WTC11 (cell line): Measurements from ENCODE around the gene RGS19. TPM values are rescaled to one million over a fixed set of nuclear protein-coding genes. Genes with fewer than 3 reads are reported as not detected.

Source experiments
- ATAC-seq: fragments of 200-7000 bp; cut with Tn5 transposase; 2 replicates; pipeline ENCODE4 v1.10.0; 2021; ENCODE audit warnings: mild to moderate bottlenecking, moderate library complexity
- CTCF ChIA-PET: fragments of 300-600 bp; sonication (Branson Sonifier 250); formaldehyde crosslinking; loops from one replicate; lab custom pipeline; 2021; ENCODE audit warnings: antibody characterized with exemption; lab: Charles Lee
- POLR2A ChIA-PET: fragments of 350-600 bp; sonication (Branson Sonifier 250); formaldehyde crosslinking; loops from one replicate; lab custom pipeline; 2021; ENCODE audit warnings: antibody characterized with exemption; lab: Charles Lee
- DNase-seq: peaks from one replicate; pipeline ENCODE4 v3.0.0; 2021; ENCODE audit warnings: low spot score
- H3K27ac Mint-ChIP-seq: 2 replicates; pipeline ENCODE4 v1.8.0; 2021; ENCODE audit warnings: mixed read lengths
- H3K27me3 Mint-ChIP-seq: 2 replicates; pipeline ENCODE4 v1.8.0; 2021; ENCODE audit warnings: low read depth, mild to moderate bottlenecking, moderate library complexity, mixed read lengths
- H3K36me3 Mint-ChIP-seq: 2 replicates; pipeline ENCODE4 v1.8.0; 2021; ENCODE audit warnings: mixed read lengths
- H3K4me1 Mint-ChIP-seq: 2 replicates; pipeline ENCODE4 v1.8.0; 2022; ENCODE audit warnings: mixed read lengths
- H3K4me3 Mint-ChIP-seq: 2 replicates; pipeline ENCODE4 v1.8.0; 2021; ENCODE audit warnings: mild to moderate bottlenecking, moderate library complexity, mixed read lengths
- H3K9me3 Mint-ChIP-seq: 2 replicates; pipeline ENCODE4 v1.8.0; 2021; ENCODE audit warnings: mixed read lengths
- CREB1 ChIP-seq: sonication (generic); formaldehyde crosslinking; IDR thresholded peaks from 2 replicates; pipeline ENCODE4 v1.8.0; 2023; ENCODE audit warnings: mild to moderate bottlenecking, missing genetic modification reagents
- E2F1 ChIP-seq: sonication (generic); formaldehyde crosslinking; IDR thresholded peaks from 2 replicates; pipeline ENCODE4 v1.8.0; 2022; ENCODE audit warnings: mild to moderate bottlenecking, missing genetic modification reagents
- ETV6 ChIP-seq: sonication (generic); formaldehyde crosslinking; IDR thresholded peaks from 2 replicates; pipeline ENCODE4 v1.8.1; 2022; ENCODE audit warnings: mild to moderate bottlenecking, missing genetic modification reagents
- GRHL2 ChIP-seq: fragments of 250-450 bp; sonication (Bioruptor Pico); IDR thresholded peaks from 2 replicates; pipeline ENCODE4 v1.8.0; 2022; ENCODE audit warnings: mild to moderate bottlenecking, moderate library complexity; ENCODE audit not compliant: insufficient replicate concordance, severe bottlenecking
- HMGXB4 ChIP-seq: sonication (generic); formaldehyde crosslinking; IDR thresholded peaks from 2 replicates; pipeline ENCODE4 v1.8.1; 2023; ENCODE audit warnings: mild to moderate bottlenecking, moderate library complexity, missing genetic modification reagents
- NR3C1 ChIP-seq: sonication (generic); formaldehyde crosslinking; conservative IDR thresholded peaks from 2 replicates; pipeline ENCODE4 v1.8.1; 2023; ENCODE audit warnings: low read depth, mild to moderate bottlenecking, missing genetic modification reagents
- STAT6 ChIP-seq: sonication (generic); formaldehyde crosslinking; conservative IDR thresholded peaks from 2 replicates; pipeline ENCODE4 v1.8.1; 2023; ENCODE audit warnings: mild to moderate bottlenecking, low read depth, missing genetic modification reagents, moderate library complexity
- ZNF121 ChIP-seq: sonication (generic); formaldehyde crosslinking; IDR thresholded peaks from 2 replicates; pipeline ENCODE4 v1.8.0; 2023; ENCODE audit warnings: missing genetic modification reagents
- ZNF138 ChIP-seq: sonication (generic); formaldehyde crosslinking; conservative IDR thresholded peaks from 2 replicates; pipeline ENCODE4 v1.8.1; 2022; ENCODE audit warnings: mild to moderate bottlenecking, moderate library complexity, missing genetic modification reagents
- ZNF219 ChIP-seq: sonication (generic); formaldehyde crosslinking; IDR thresholded peaks from 2 replicates; pipeline ENCODE4 v1.8.0; 2023; ENCODE audit warnings: missing genetic modification reagents, mild to moderate bottlenecking, borderline replicate concordance
- ZNF425 ChIP-seq: fragments of 250-450 bp; sonication (Bioruptor Pico); conservative IDR thresholded peaks from 2 replicates; pipeline ENCODE4 v1.9.0; 2021; ENCODE audit warnings: mild to moderate bottlenecking
- total RNA-seq: library from RNA; stranded (reverse); gene quantifications from 3 replicates; pipeline ENCODE4 v1.2.3, GENCODE V29; 2021
- TF ChIP-seq, protein P1 (sequence below): sonication (generic); formaldehyde crosslinking; IDR thresholded peaks from 2 replicates; pipeline ENCODE4 v1.8.1; 2023; ENCODE audit warnings: mild to moderate bottlenecking, missing genetic modification reagents
- TF ChIP-seq, protein P2 (sequence below): sonication (generic); formaldehyde crosslinking; IDR thresholded peaks from 2 replicates; pipeline ENCODE4 v1.8.0; 2022; ENCODE audit warnings: mild to moderate bottlenecking, missing genetic modification reagents
- TF ChIP-seq, protein P3 (sequence below): sonication (generic); formaldehyde crosslinking; IDR thresholded peaks from 2 replicates; pipeline ENCODE4 v1.8.0; 2023; ENCODE audit warnings: mild to moderate bottlenecking, missing genetic modification reagents
- TF ChIP-seq, protein P4 (sequence below): fragments of 250-450 bp; sonication (Bioruptor Pico); IDR thresholded peaks from 2 replicates; pipeline ENCODE4 v1.9.0; 2021; ENCODE audit warnings: mild to moderate bottlenecking, borderline replicate concordance

The RGS19 gene
- total RNA-seq, 1 experiment from 2014 or later, result 13.8 TPM

GRCh38 chr20:64056889-64057627, 22.3 kb downstream of the RGS19 start (continued):
- TF ChIP-seq ZNF425 (CRISPR knock-in tag) (no peak), GRHL2 (CRISPR knock-in tag) (no peak), ETV6 (CRISPR knock-in tag) (no peak), CREB1 (no peak), STAT6 (CRISPR knock-in tag) (no peak), ZNF219 (CRISPR knock-in tag) (no peak)
- TF ChIP-seq, protein P1, sequence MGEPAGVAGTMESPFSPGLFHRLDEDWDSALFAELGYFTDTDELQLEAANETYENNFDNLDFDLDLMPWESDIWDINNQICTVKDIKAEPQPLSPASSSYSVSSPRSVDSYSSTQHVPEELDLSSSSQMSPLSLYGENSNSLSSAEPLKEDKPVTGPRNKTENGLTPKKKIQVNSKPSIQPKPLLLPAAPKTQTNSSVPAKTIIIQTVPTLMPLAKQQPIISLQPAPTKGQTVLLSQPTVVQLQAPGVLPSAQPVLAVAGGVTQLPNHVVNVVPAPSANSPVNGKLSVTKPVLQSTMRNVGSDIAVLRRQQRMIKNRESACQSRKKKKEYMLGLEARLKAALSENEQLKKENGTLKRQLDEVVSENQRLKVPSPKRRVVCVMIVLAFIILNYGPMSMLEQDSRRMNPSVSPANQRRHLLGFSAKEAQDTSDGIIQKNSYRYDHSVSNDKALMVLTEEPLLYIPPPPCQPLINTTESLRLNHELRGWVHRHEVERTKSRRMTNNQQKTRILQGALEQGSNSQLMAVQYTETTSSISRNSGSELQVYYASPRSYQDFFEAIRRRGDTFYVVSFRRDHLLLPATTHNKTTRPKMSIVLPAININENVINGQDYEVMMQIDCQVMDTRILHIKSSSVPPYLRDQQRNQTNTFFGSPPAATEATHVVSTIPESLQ, result no peak
- TF ChIP-seq, protein P2, sequence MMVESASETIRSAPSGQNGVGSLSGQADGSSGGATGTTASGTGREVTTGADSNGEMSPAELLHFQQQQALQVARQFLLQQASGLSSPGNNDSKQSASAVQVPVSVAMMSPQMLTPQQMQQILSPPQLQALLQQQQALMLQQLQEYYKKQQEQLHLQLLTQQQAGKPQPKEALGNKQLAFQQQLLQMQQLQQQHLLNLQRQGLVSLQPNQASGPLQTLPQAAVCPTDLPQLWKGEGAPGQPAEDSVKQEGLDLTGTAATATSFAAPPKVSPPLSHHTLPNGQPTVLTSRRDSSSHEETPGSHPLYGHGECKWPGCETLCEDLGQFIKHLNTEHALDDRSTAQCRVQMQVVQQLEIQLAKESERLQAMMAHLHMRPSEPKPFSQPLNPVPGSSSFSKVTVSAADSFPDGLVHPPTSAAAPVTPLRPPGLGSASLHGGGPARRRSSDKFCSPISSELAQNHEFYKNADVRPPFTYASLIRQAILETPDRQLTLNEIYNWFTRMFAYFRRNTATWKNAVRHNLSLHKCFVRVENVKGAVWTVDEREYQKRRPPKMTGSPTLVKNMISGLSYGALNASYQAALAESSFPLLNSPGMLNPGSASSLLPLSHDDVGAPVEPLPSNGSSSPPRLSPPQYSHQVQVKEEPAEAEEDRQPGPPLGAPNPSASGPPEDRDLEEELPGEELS (CRISPR knock-in tag), result peak; percentile 41
- TF ChIP-seq, protein P3, sequence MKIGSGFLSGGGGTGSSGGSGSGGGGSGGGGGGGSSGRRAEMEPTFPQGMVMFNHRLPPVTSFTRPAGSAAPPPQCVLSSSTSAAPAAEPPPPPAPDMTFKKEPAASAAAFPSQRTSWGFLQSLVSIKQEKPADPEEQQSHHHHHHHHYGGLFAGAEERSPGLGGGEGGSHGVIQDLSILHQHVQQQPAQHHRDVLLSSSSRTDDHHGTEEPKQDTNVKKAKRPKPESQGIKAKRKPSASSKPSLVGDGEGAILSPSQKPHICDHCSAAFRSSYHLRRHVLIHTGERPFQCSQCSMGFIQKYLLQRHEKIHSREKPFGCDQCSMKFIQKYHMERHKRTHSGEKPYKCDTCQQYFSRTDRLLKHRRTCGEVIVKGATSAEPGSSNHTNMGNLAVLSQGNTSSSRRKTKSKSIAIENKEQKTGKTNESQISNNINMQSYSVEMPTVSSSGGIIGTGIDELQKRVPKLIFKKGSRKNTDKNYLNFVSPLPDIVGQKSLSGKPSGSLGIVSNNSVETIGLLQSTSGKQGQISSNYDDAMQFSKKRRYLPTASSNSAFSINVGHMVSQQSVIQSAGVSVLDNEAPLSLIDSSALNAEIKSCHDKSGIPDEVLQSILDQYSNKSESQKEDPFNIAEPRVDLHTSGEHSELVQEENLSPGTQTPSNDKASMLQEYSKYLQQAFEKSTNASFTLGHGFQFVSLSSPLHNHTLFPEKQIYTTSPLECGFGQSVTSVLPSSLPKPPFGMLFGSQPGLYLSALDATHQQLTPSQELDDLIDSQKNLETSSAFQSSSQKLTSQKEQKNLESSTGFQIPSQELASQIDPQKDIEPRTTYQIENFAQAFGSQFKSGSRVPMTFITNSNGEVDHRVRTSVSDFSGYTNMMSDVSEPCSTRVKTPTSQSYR (CRISPR knock-in tag), result no peak

DNA sequence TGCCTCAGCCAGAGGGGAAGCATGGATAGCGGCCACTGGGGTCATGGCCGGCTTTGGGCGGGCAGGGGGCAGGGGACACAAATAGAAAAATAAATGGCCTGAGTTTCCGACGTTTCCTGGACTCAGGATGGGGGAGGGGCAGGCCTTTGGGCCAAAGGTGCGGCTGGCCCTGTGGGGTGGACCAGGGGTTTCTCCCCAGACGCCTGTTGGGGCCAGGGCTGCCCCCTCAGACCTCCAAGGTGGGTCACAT, 22.8 kb downstream of the RGS19 start:
- ChIA-PET POLR2A (no interaction called here), CTCF (interaction anchor here (1.0 to 2.9 kb wide), 10 partner anchors 11 to 560 kb away, joined by 3 to 40 read pairs (median 6); partner anchors contain the start of genes OPRL1, PRPF6, RGS19 and SAMD10)
- DNase-seq, result no peak
- ATAC-seq, result no peak
- peaks cover 22% of the 10 kb centered on the region for H3K4me1 Mint-ChIP-seq
- H3K9me3 Mint-ChIP-seq, result no peaks in the 10 kb centered on the region
- H3K27ac Mint-ChIP-seq, result no peak overlapping the region
- peaks cover 9% of the 10 kb centered on the region for H3K27me3 Mint-ChIP-seq
- no peak overlapping the region for H3K4me3 Mint-ChIP-seq
- H3K36me3 Mint-ChIP-seq, result no peaks in the 10 kb centered on the region
- no peak for TF ChIP-seq HMGXB4
- no peak for TF ChIP-seq ZNF138 (CRISPR knock-in tag)
- no peak for TF ChIP-seq ZNF121
- TF ChIP-seq, protein P4, sequence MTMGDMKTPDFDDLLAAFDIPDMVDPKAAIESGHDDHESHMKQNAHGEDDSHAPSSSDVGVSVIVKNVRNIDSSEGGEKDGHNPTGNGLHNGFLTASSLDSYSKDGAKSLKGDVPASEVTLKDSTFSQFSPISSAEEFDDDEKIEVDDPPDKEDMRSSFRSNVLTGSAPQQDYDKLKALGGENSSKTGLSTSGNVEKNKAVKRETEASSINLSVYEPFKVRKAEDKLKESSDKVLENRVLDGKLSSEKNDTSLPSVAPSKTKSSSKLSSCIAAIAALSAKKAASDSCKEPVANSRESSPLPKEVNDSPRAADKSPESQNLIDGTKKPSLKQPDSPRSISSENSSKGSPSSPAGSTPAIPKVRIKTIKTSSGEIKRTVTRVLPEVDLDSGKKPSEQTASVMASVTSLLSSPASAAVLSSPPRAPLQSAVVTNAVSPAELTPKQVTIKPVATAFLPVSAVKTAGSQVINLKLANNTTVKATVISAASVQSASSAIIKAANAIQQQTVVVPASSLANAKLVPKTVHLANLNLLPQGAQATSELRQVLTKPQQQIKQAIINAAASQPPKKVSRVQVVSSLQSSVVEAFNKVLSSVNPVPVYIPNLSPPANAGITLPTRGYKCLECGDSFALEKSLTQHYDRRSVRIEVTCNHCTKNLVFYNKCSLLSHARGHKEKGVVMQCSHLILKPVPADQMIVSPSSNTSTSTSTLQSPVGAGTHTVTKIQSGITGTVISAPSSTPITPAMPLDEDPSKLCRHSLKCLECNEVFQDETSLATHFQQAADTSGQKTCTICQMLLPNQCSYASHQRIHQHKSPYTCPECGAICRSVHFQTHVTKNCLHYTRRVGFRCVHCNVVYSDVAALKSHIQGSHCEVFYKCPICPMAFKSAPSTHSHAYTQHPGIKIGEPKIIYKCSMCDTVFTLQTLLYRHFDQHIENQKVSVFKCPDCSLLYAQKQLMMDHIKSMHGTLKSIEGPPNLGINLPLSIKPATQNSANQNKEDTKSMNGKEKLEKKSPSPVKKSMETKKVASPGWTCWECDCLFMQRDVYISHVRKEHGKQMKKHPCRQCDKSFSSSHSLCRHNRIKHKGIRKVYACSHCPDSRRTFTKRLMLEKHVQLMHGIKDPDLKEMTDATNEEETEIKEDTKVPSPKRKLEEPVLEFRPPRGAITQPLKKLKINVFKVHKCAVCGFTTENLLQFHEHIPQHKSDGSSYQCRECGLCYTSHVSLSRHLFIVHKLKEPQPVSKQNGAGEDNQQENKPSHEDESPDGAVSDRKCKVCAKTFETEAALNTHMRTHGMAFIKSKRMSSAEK (CRISPR knock-in tag), result no peak
- TF ChIP-seq NR3C1 (CRISPR knock-in tag), result no peak
- no peak for TF ChIP-seq E2F1 (CRISPR knock-in tag)
